RKO (cell line): ENCODE results near the gene CIBAR2.
"Not testable (repeated sequence)": the region's sequence is repeated elsewhere in the genome, so short reads cannot be mapped to it uniquely, and the experiment has no call there.

Experiments
- DNase-seq: peaks from one replicate; pipeline ENCODE4 v3.0.0-alpha.2; 2016; ENCODE audit warnings: low spot score

The CIBAR2 gene

GRCh38 chr16:85062845-85063244 is 49.4 kb downstream of the CIBAR2 start:
- DNase-seq: no peak

- no peak for DNase-seq
These were observed 49.9 kb downstream of the CIBAR2 start for GRCh38 chr16:85062323-85062722.

- DNase-seq: no peak
These were observed 50.7 kb downstream of the CIBAR2 start for GRCh38 chr16:85061566-85061965.

- no peak for DNase-seq
These were observed 53.4 kb downstream of the CIBAR2 start for GRCh38 chr16:85058909-85059308.

GRCh38 chr16:85057948-85058347 is 54.3 kb downstream of the CIBAR2 start:
- DNase-seq: no peak

GRCh38 chr16:85057212-85057889 is 54.9 kb downstream of the CIBAR2 start:
- no peak for DNase-seq

- no peak for DNase-seq
These were observed 56.0 kb downstream of the CIBAR2 start for GRCh38 chr16:85056211-85056748.

- DNase-seq: peak; percentile 49
These were observed 56.6 kb downstream of the CIBAR2 start for GRCh38 chr16:85055493-85056210.

GRCh38 chr16:85054948-85055492 is 57.3 kb downstream of the CIBAR2 start:
- DNase-seq: no peak

GRCh38 chr16:85054321-85054720 is 58.0 kb downstream of the CIBAR2 start:
- not testable (repeated sequence) for DNase-seq

GRCh38 chr16:85052536-85052935 is 59.7 kb downstream of the CIBAR2 start:
- no peak for DNase-seq

GRCh38 chr16:85051683-85052082 is 60.6 kb downstream of the CIBAR2 start:
- DNase-seq: no peak

GRCh38 chr16:85051067-85051581 is 61.1 kb downstream of the CIBAR2 start:
- DNase-seq: no peak

GRCh38 chr16:85049706-85050305 is 62.5 kb downstream of the CIBAR2 start:
- no peak for DNase-seq

GRCh38 chr16:85048921-85049562 is 63.2 kb downstream of the CIBAR2 start:
- no peak for DNase-seq
